K562 (cell line): ENCODE measurements around the gene FARP2. TPM values are rescaled to one million over a fixed set of nuclear protein-coding genes. Genes with fewer than 3 reads are reported as not detected.

Source experiments
- ATAC-seq: fragments of 200-7000 bp; cut with Tn5 transposase; 3 replicates; pipeline ENCODE4 v1.9.1; 2020; ENCODE audit warnings: moderate library complexity
- BruUV-seq: library from RNA; stranded (reverse); fragments of 400-500 nt; replicated peaks from 2 replicates; lab custom pipeline; 2021; lab: Mats Ljungman, UMichigan
- CTCF ChIA-PET: fragments of 300-600 bp; formaldehyde crosslinking; extraction: SDS; loops from one replicate; lab custom pipeline; 2021; ENCODE audit warnings: low intra/inter-chr PET ratio; lab: Yijun Ruan, JAX
- POLR2A ChIA-PET: fragments of 300-600, 350-650 bp; sonication (Branson Sonifier 250); formaldehyde crosslinking; extraction: SDS; loops from one replicate; lab custom pipeline; 2021; ENCODE audit warnings: antibody characterized with exemption, inconsistent platforms; lab: Yijun Ruan, JAX
- DNase-seq, 4 experiments: peaks; one replicate each; pipeline versions ENCODE4 v3.0.0 to v3.0.0-alpha.2; 2011 to 2018; ENCODE audit warnings: low spot score in 3 of 4, mixed read lengths in 3 of 4; ENCODE audit errors: extremely low read depth in 1 of 4
- FAIRE-seq: peaks from 2 replicates; lab custom pipeline; 2011; peaks lifted over from hg19 to GRCh38; lab: Jason Lieb, UNC
- H2AFZ ChIP-seq: 2 replicates; pipeline ENCODE4 v1.6.0; 2011; ENCODE audit warnings: low read depth, low read length, control low read depth, inconsistent platforms
- H3K27ac ChIP-seq: fragments of 200-600 bp; 3 replicates; pipeline ENCODE4 v1.8.0; 2011; ENCODE audit warnings: low read depth, mild to moderate bottlenecking, control low read depth, inconsistent platforms, low read length, moderate library complexity, mixed read lengths; ENCODE audit errors: extremely low read depth
- H3K27me3 ChIP-seq, 2 experiments: fragments of 300-600 bp in 1 of 2; 2 replicates in 1 of 2; 3 replicates in 1 of 2; pipeline versions ENCODE4 v1.6.0 to v1.8.0; 2011; ENCODE audit warnings: inconsistent platforms in 2 of 2, low read length in 2 of 2, mild to moderate bottlenecking in 1 of 2, mixed read lengths in 1 of 2, moderate library complexity in 1 of 2; ENCODE audit not compliant: control insufficient read depth in 2 of 2, insufficient read depth in 2 of 2
- H3K36me3 ChIP-seq: fragments of 300-600 bp; 3 replicates; pipeline ENCODE4 v1.8.0; 2011; ENCODE audit warnings: mild to moderate bottlenecking, low read length, inconsistent platforms; ENCODE audit not compliant: control insufficient read depth, insufficient read depth
- H3K4me1 ChIP-seq, 2 experiments: fragments of 200-600 bp in 1 of 2; replicated peaks in 1 of 2; 2 replicates in 1 of 2; 3 replicates in 1 of 2; pipeline versions ENCODE4 v1.5.1 to v1.8.0; 2011; ENCODE audit warnings: inconsistent platforms in 2 of 2, low read length in 2 of 2, mild to moderate bottlenecking in 1 of 2, mixed read lengths in 1 of 2, moderate library complexity in 1 of 2; ENCODE audit not compliant: control insufficient read depth in 2 of 2, insufficient read depth in 2 of 2
- H3K4me2 ChIP-seq: 2 replicates; pipeline ENCODE4 v1.6.1; 2011; ENCODE audit warnings: low read length, control low read depth, inconsistent platforms, mixed read lengths; ENCODE audit not compliant: insufficient read depth
- H3K4me3 ChIP-seq: fragments of 200-600 bp; sonication (generic), shearing (Covaris generic); 2 replicates; pipeline ENCODE4 v1.5.1; 2016; ENCODE audit warnings: control low read depth, inconsistent platforms
- H3K79me2 ChIP-seq: fragments of 200-600 bp; 3 replicates; pipeline ENCODE4 v1.8.0; 2011; ENCODE audit warnings: low read length, inconsistent platforms; ENCODE audit not compliant: control insufficient read depth, insufficient read depth
- H3K9ac ChIP-seq, 2 experiments: 2 replicates each; pipeline versions ENCODE4 v1.6.0 to v1.6.1; 2011; ENCODE audit warnings: low read depth in 2 of 2, low read length in 2 of 2, control low read depth in 1 of 2, inconsistent platforms in 1 of 2, mild to moderate bottlenecking in 1 of 2, mixed read lengths in 1 of 2; ENCODE audit not compliant: insufficient read depth in 1 of 2
- H3K9me1 ChIP-seq: one replicate; pipeline ENCODE4 v1.6.0; 2011; ENCODE audit warnings: inconsistent platforms, mild to moderate bottlenecking, low read length, moderate library complexity; ENCODE audit not compliant: control insufficient read depth, insufficient read depth
- H3K9me3 ChIP-seq: replicated peaks from 2 replicates; pipeline ENCODE4 v1.5.1; 2011; ENCODE audit warnings: low read depth, low read length, inconsistent platforms; ENCODE audit not compliant: control insufficient read depth, insufficient read depth
- H4K20me1 ChIP-seq: replicated peaks from 2 replicates; pipeline ENCODE4 v1.6.1; 2011; ENCODE audit warnings: low read length, inconsistent platforms, mixed read lengths; ENCODE audit not compliant: control insufficient read depth, insufficient read depth
- E2F1 ChIP-seq: sonication (generic); formaldehyde crosslinking; IDR thresholded peaks from 2 replicates; pipeline ENCODE4 v1.8.1; 2023; ENCODE audit warnings: mild to moderate bottlenecking, missing genetic modification reagents, moderate library complexity
- ESRRA ChIP-seq: fragments of 450-650 bp; IDR thresholded peaks from 2 replicates; pipeline ENCODE4 v1.6.1; 2014; ENCODE audit warnings: low read depth, mild to moderate bottlenecking, moderate library complexity, borderline replicate concordance
- HMGN3 ChIP-seq: IDR thresholded peaks from 2 replicates; pipeline ENCODE4 v1.6.1; 2011; ENCODE audit warnings: borderline replicate concordance, low read depth, mild to moderate bottlenecking, mixed read lengths, low read length; ENCODE audit not compliant: insufficient read length; ENCODE audit errors: extremely low read depth
- KAT8 ChIP-seq: fragments of 450-650 bp; IDR thresholded peaks from 2 replicates; pipeline ENCODE4 v1.6.1; 2016; ENCODE audit warnings: low read depth, mild to moderate bottlenecking
- MAFF ChIP-seq: IDR thresholded peaks from 2 replicates; pipeline ENCODE4 v1.6.1; 2012; ENCODE audit warnings: low read length, improper control_type of control experiment
- SAFB ChIP-seq: fragments of 200-400 bp; formaldehyde crosslinking; IDR thresholded peaks from 2 replicates; pipeline ENCODE4 v1.6.1; 2017; ENCODE audit warnings: low read depth, low read length, borderline replicate concordance
- SAP30 ChIP-seq: fragments of 200-600 bp; sonication (generic); IDR thresholded peaks from 2 replicates; pipeline ENCODE4 v1.6.1; 2012; ENCODE audit warnings: borderline replicate concordance, low read depth, mild to moderate bottlenecking, moderate library complexity, low read length, control low read depth, inconsistent platforms; ENCODE audit not compliant: insufficient read depth, poor library complexity, severe bottlenecking
- STAT5A ChIP-seq: IDR thresholded peaks from 2 replicates; pipeline ENCODE4 v1.6.1; 2012; ENCODE audit warnings: low read length, inconsistent platforms, borderline replicate concordance
- ZNF140 ChIP-seq: fragments of 250-450 bp; sonication (Bioruptor Pico); IDR thresholded peaks from 2 replicates; pipeline ENCODE4 v1.8.0; 2021; ENCODE audit warnings: moderate library complexity, mild to moderate bottlenecking, inconsistent platforms
- ZNF318 ChIP-seq, 2 experiments: fragments of 450-650 bp; IDR thresholded peaks; 2 replicates each; pipeline ENCODE4 v1.6.1; 2016; ENCODE audit warnings: mild to moderate bottlenecking in 2 of 2, borderline replicate concordance in 1 of 2, low read depth in 1 of 2, moderate library complexity in 1 of 2
- WGBS: fragments of 100-300 bp; shearing (Covaris generic); methylation state at CpG from one replicate; pipeline ENCODE4 v1.1.6; 2016; ENCODE audit warnings: low coverage, mixed read lengths; ENCODE audit not compliant: insufficient coverage; ENCODE audit errors: missing lambda C conversion rate; 5-methylcytosine and 5-hydroxymethylcytosine counted together
- in situ Hi-C: fragments of 300-500 bp; cut with MboI; formaldehyde crosslinking; loops from 4 replicates; pipeline ENCODE4 v1.15.0; 2018; ENCODE audit warnings: inconsistent platforms, mixed read lengths
- intact Hi-C: fragments of 100-400 bp; cut with micrococcal nuclease; formaldehyde crosslinking; loops from 2 replicates; pipeline ENCODE4 v1.14.2; 2022
- polyA plus RNA-seq, 8 experiments: library from polyadenylated mRNA; depleted of rRNA in 4 of 8; stranded (reverse) in 5 of 8; unstranded in 3 of 8; fragments of >200 nt; fragmentation: Nextera tagmentation in 2 of 8; fragmentation: Illumina TruSeq in 1 of 8; extraction: Ambion mirVana in 2 of 8; extraction: Trizol in 1 of 8; gene quantifications; 2 replicates each; pipeline versions ENCODE4 v1.2.1 to v1.2.3, GENCODE V29; 2011 to 2014; ENCODE audit warnings: inconsistent platforms in 1 of 8, missing spikeins in 1 of 8
- total RNA-seq, 7 experiments: library from RNA; depleted of rRNA in 6 of 7; stranded (reverse); fragments of >200 nt in 6 of 7; fragmentation: Illumina TruSeq in 2 of 7; extraction: Trizol in 2 of 7; gene quantifications; 2 replicates each; pipeline versions ENCODE4 v1.2.1 to v1.2.3, GENCODE V29; 2011 to 2021; ENCODE audit warnings: low replicate concordance in 1 of 7

The FARP2 gene
- total and polyA plus RNA-seq, 9 of the 15 experiments (the other 6 are each of a cell fraction or from before 2014, with no cell fraction given) = 4.1 to 38.1 (median 21.1) TPM

- BruUV-seq = TSS peak; percentile 43
- no peak for ATAC-seq
- Histone ChIP-seq H3K36me3 (peaks cover 40% of the 10 kb centered on the region), H3K9ac (peak overlapping the region in 1 of 2 experiments; percentile 100; a peak in 3 of 4 replicates), H3K27me3 (no peaks in the 10 kb centered on the region), H3K4me1 (peaks cover 22 to 40% of the 10 kb centered on the region in 2 experiments; a peak in 4 of 5 replicates), H3K9me3 (no peaks in the 10 kb centered on the region), H3K79me2 (peaks cover 96% of the 10 kb centered on the region), H3K4me3 (peak overlapping the region; percentile 93), H3K27ac (peak overlapping the region; percentile 100), H4K20me1 (peaks cover 27% of the 10 kb centered on the region), H3K4me2 (peak overlapping the region; percentile 99), H2AFZ (no peak overlapping the region), H3K9me1 (no peaks in the 10 kb centered on the region)
- intact Hi-C loops = no loop called here
- 19% methylated on average over 8 of the region's 8 CpGs for WGBS
- in situ Hi-C loops = no loop called here
- POLR2A ChIA-PET = interaction anchor here (0.6 to 4.4 kb wide), 7 partner anchors 10 to 146 kb away, joined by 3 to 64 read pairs (median 4); no protein-coding TSS in a partner anchor
- peak in 1 of 4 experiments; percentile 35 for DNase-seq
- CTCF ChIA-PET = no interaction called here
- FAIRE-seq = peak; percentile 40
- TF ChIP-seq KAT8 (no peak), MAFF (no peak), STAT5A (no peak), SAFB (no peak), E2F1 (no peak), HMGN3 (no peak), ZNF318 (IDR thresholded peaks at IDR 0.05; ENCODE audit: borderline replicate concordance in 1 of 2, low read depth in 1 of 2) (no peak), ESRRA (no peak), ZNF140 (no peak), SAP30 (no peak)
These were observed 42.5 kb upstream of the FARP2 start for GRCh38 chr2:241313543-241314095.
